Mucosa of descending colon (tissue), 3 donors: ENCODE results near the gene NIBAN1. TPM values are rescaled to one million over a fixed set of nuclear protein-coding genes. Genes with fewer than 3 reads are reported as not detected.
"Not testable (repeated sequence)": the region's sequence is repeated elsewhere in the genome, so short reads cannot be mapped to it uniquely, and the experiment has no call there.

Source experiments
- ATAC-seq: fragments of 200-7000 bp; cut with Tn5 transposase; one replicate; pipeline ENCODE4 v1.9.1; 2020; ENCODE audit warnings: mild to moderate bottlenecking, moderate library complexity
- DNase-seq, 3 donors: peaks; one replicate each; pipeline ENCODE4 v3.0.0-alpha.2; 2020
- H3K36me3 ChIP-seq: fragments of 200-600 bp; one replicate; pipeline ENCODE4 v1.8.0; 2021; ENCODE audit warnings: low read depth, mild to moderate bottlenecking
- H3K4me1 ChIP-seq: fragments of 200-600 bp; one replicate; pipeline ENCODE4 v1.8.0; 2021; ENCODE audit warnings: low read depth, mild to moderate bottlenecking
- H3K4me3 ChIP-seq: fragments of 200-600 bp; one replicate; pipeline ENCODE4 v1.8.0; 2021; ENCODE audit warnings: mild to moderate bottlenecking
- H3K9me3 ChIP-seq: fragments of 200-600 bp; one replicate; pipeline ENCODE4 v1.8.0; 2021; ENCODE audit warnings: mild to moderate bottlenecking
- CTCF ChIP-seq: fragments of 200-600 bp; IDR thresholded peaks from one replicate; pipeline ENCODE4 v1.8.0; 2022; ENCODE audit warnings: antibody characterized with exemption, mild to moderate bottlenecking
- intact Hi-C, 2 donors: fragments of 100-400 bp; cut with DNase I in 1 of 2; cut with micrococcal nuclease in 1 of 2; formaldehyde crosslinking; loops; one replicate each; pipeline versions ENCODE4 v1.11.0 to v1.11.1; 2022; cut with DNase I, micrococcal nuclease
- total RNA-seq, 3 donors: library from RNA; stranded (reverse); fragmentation: NEBNext Ultra II Directional in 2 of 3; extraction: Animal tissue kit (Norgen Biotek cat#: 25700) in 2 of 3; gene quantifications; one replicate each; pipeline versions ENCODE4 v1.2.1 to v1.2.4, GENCODE V29; 2021 to 2023
- donor health status: DM: no; HTN: no; CAD: no; lungs with moderate emphysema.
- donor health status: DM: no; HTN: no; CAD: no.
- donor health status: DM: no; HTN: yes; CAD: no.

The NIBAN1 gene
- total RNA-seq, 3 donors from 2014 or later, result 6.5 to 209 (median 17.2) TPM

GRCh38 chr1:185014941-185015340 lies 40.6 kb upstream of the NIBAN1 start:
- Histone ChIP-seq H3K4me3 (no peak overlapping the region), H3K9me3 (no peaks in the 10 kb centered on the region), H3K4me1 (no peaks in the 10 kb centered on the region), H3K36me3 (no peaks in the 10 kb centered on the region)
- DNase-seq, result no peak
- ATAC-seq, result no peak
- TF ChIP-seq CTCF, result no peak
- intact Hi-C loops, result no loop called here

GRCh38 chr1:185010361-185010760 lies 36.1 kb upstream of the NIBAN1 start:
- Histone ChIP-seq H3K4me1 (no peaks in the 10 kb centered on the region), H3K36me3 (no peaks in the 10 kb centered on the region), H3K4me3 (no peak overlapping the region), H3K9me3 (no peaks in the 10 kb centered on the region)
- intact Hi-C loops, result no loop called here
- DNase-seq, result no peak
- ATAC-seq, result no peak
- TF ChIP-seq CTCF, result no peak

- TF ChIP-seq CTCF, result no peak
- Histone ChIP-seq H3K4me3 (no peak overlapping the region), H3K4me1 (no peaks in the 10 kb centered on the region), H3K9me3 (no peaks in the 10 kb centered on the region), H3K36me3 (no peaks in the 10 kb centered on the region)
- DNase-seq (no peak), ATAC-seq (no peak)
- intact Hi-C loops, result no loop called here
These were observed 34.5 kb upstream of the NIBAN1 start for GRCh38 chr1:185008838-185009237.

GRCh38 chr1:185001312-185001880 lies 27.1 kb upstream of the NIBAN1 start:
- DNase-seq, H3K36me3 ChIP-seq, H3K4me3 ChIP-seq, ATAC-seq, H3K4me1 ChIP-seq, intact Hi-C loops, H3K9me3 ChIP-seq: not testable (repeated sequence)

GRCh38 chr1:184999974-185000373 lies 25.7 kb upstream of the NIBAN1 start:
- ATAC-seq, H3K4me1 ChIP-seq, H3K36me3 ChIP-seq, intact Hi-C loops, H3K9me3 ChIP-seq, DNase-seq, H3K4me3 ChIP-seq: not testable (repeated sequence)

GRCh38 chr1:184994301-184994700 lies 20.0 kb upstream of the NIBAN1 start:
- DNase-seq (no peak), ATAC-seq (no peak)
- Histone ChIP-seq H3K9me3 (no peaks in the 10 kb centered on the region), H3K36me3 (no peaks in the 10 kb centered on the region), H3K4me3 (no peak overlapping the region), H3K4me1 (no peaks in the 10 kb centered on the region)
- TF ChIP-seq CTCF, result no peak
- intact Hi-C loops, result no loop called here

- TF ChIP-seq CTCF, result no peak
- no peak overlapping the region for H3K4me3 ChIP-seq
- H3K4me1 ChIP-seq, result no peaks in the 10 kb centered on the region
- no peak for DNase-seq
- intact Hi-C loops, result no loop called here
- no peak for ATAC-seq
- H3K36me3 ChIP-seq, result no peaks in the 10 kb centered on the region
- H3K9me3 ChIP-seq, result no peaks in the 10 kb centered on the region
These were observed 18.0 kb upstream of the NIBAN1 start for GRCh38 chr1:184992271-184992670.
